Mammary epithelial cell (primary cell): ENCODE data around the gene ZBTB5.

Experiments used
- EZH2 ChIP-seq: IDR thresholded peaks from 2 replicates; pipeline ENCODE4 v1.6.1; 2012; ENCODE audit warnings: low read length, inconsistent platforms, borderline replicate concordance
- TF ChIP-seq, protein P1 (sequence below), 2 donors: IDR thresholded peaks in 1 of 2; conservative IDR thresholded peaks in 1 of 2; 2 replicates each; pipeline ENCODE4 v1.5.1; 2011 to 2012; ENCODE audit warnings: inconsistent platforms in 2 of 2, low read length in 2 of 2, mild to moderate bottlenecking in 2 of 2, control low read depth in 1 of 2, low read depth in 1 of 2; ENCODE audit not compliant: insufficient read depth in 1 of 2; ENCODE audit errors: extremely low read depth in 1 of 2

DNA sequence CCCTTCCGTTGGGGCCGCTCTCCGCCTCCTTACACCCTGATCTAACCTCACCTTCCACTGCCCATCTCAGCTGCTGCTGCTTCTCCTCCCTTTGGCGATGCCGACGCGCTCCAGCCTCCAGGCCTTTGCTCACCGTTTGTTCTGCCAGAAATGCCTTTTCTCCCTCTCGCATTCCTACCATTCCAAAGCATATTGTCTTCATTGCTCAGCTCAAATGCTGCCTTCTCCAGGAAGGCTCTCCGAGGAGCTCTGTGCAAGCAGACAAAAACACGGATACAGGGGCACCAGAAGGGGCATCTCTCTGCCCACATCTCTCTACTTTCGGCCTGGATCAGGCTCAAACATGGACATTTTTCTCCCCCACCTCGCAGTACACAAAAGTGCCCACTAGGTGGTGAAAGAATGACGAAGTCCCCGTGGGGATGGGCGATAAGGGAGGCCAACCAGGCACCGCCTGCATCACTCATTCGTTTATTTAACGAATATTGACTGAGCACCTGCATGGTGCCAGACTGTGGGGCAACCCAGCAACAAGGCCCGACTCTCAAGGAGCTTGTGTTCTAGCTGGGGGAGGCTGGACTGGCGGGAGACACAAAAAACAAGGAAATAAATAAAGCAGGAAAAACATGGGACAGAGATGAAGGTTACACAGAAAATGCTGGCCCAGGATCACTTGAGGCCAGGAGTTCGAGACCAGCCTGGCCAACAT is 50.1 kb downstream of the ZBTB5 start:
- TF ChIP-seq EZH2 = no peak
- TF ChIP-seq, protein P1, sequence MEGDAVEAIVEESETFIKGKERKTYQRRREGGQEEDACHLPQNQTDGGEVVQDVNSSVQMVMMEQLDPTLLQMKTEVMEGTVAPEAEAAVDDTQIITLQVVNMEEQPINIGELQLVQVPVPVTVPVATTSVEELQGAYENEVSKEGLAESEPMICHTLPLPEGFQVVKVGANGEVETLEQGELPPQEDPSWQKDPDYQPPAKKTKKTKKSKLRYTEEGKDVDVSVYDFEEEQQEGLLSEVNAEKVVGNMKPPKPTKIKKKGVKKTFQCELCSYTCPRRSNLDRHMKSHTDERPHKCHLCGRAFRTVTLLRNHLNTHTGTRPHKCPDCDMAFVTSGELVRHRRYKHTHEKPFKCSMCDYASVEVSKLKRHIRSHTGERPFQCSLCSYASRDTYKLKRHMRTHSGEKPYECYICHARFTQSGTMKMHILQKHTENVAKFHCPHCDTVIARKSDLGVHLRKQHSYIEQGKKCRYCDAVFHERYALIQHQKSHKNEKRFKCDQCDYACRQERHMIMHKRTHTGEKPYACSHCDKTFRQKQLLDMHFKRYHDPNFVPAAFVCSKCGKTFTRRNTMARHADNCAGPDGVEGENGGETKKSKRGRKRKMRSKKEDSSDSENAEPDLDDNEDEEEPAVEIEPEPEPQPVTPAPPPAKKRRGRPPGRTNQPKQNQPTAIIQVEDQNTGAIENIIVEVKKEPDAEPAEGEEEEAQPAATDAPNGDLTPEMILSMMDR (conservative IDR thresholded peaks at IDR 0.05 in 1 of 2, IDR thresholded peaks at IDR 0.05 in 1 of 2; ENCODE audit: extremely low read depth in 1 of 2, insufficient read depth in 1 of 2, low read depth in 1 of 2, low read length in 2 of 2) = peak; percentile 83 to 86
